ENCODE data around the gene P4HB. TPM values are rescaled to one million over a fixed set of nuclear protein-coding genes. Genes with fewer than 3 reads are reported as not detected.

Gene P4HB
- total RNA-seq, 1 donor from 2014 or later = 792 TPM

GRCh38 chr17:81906476-81907218, 46.3 kb upstream of the P4HB start:
- peaks cover 7% of the 10 kb centered on the region for H3K4me1 Mint-ChIP-seq (ENCODE audit: unreplicated experiment)
- no peak overlapping the region for H3K4me3 Mint-ChIP-seq (ENCODE audit: unreplicated experiment)
- H3K27me3 Mint-ChIP-seq (ENCODE audit: unreplicated experiment) = no peaks in the 10 kb centered on the region
- H3K36me3 Mint-ChIP-seq (ENCODE audit: unreplicated experiment) = peaks cover 5% of the 10 kb centered on the region
- TF ChIP-seq CTCF (IDR thresholded peaks at IDR 0.05) = no peak
- H3K9me3 Mint-ChIP-seq (ENCODE audit: unreplicated experiment) = no peaks in the 10 kb centered on the region
- no peak for DNase-seq (ENCODE audit: extremely low spot score, unreplicated experiment)
- H3K27ac Mint-ChIP-seq (ENCODE audit: unreplicated experiment) = no peak overlapping the region

- no peak for DNase-seq (ENCODE audit: extremely low spot score, unreplicated experiment)
- no peak overlapping the region for H3K4me3 Mint-ChIP-seq (ENCODE audit: unreplicated experiment)
- H3K27me3 Mint-ChIP-seq (ENCODE audit: unreplicated experiment) = no peaks in the 10 kb centered on the region
- peaks cover 8% of the 10 kb centered on the region for H3K4me1 Mint-ChIP-seq (ENCODE audit: unreplicated experiment)
- H3K36me3 Mint-ChIP-seq (ENCODE audit: unreplicated experiment) = peaks cover 5% of the 10 kb centered on the region
- H3K27ac Mint-ChIP-seq (ENCODE audit: unreplicated experiment) = no peak overlapping the region
- no peaks in the 10 kb centered on the region for H3K9me3 Mint-ChIP-seq (ENCODE audit: unreplicated experiment)
- TF ChIP-seq CTCF (IDR thresholded peaks at IDR 0.05) = no peak
Measured at GRCh38 chr17:81905993-81906392, 45.7 kb upstream of the P4HB start.

GRCh38 chr17:81905424-81905875, 45.1 kb upstream of the P4HB start:
- Mint-ChIP-seq H3K9me3 (ENCODE audit: unreplicated experiment) (no peaks in the 10 kb centered on the region), H3K27me3 (ENCODE audit: unreplicated experiment) (no peaks in the 10 kb centered on the region), H3K27ac (ENCODE audit: unreplicated experiment) (no peak overlapping the region), H3K4me1 (ENCODE audit: unreplicated experiment) (peaks cover 8% of the 10 kb centered on the region), H3K36me3 (ENCODE audit: unreplicated experiment) (peaks cover 5% of the 10 kb centered on the region), H3K4me3 (ENCODE audit: unreplicated experiment) (no peak overlapping the region)
- TF ChIP-seq CTCF (IDR thresholded peaks at IDR 0.05) = no peak
- no peak for DNase-seq (ENCODE audit: extremely low spot score, unreplicated experiment)

- Mint-ChIP-seq H3K4me1 (ENCODE audit: unreplicated experiment) (peaks cover 10% of the 10 kb centered on the region), H3K36me3 (ENCODE audit: unreplicated experiment) (peaks cover 9% of the 10 kb centered on the region), H3K9me3 (ENCODE audit: unreplicated experiment) (no peaks in the 10 kb centered on the region), H3K27ac (ENCODE audit: unreplicated experiment) (no peak overlapping the region), H3K27me3 (ENCODE audit: unreplicated experiment) (no peaks in the 10 kb centered on the region), H3K4me3 (ENCODE audit: unreplicated experiment) (no peak overlapping the region)
- no peak for TF ChIP-seq CTCF (IDR thresholded peaks at IDR 0.05)
- DNase-seq (ENCODE audit: extremely low spot score, unreplicated experiment) = no peak
Measured at GRCh38 chr17:81904600-81905423, 44.5 kb upstream of the P4HB start.
